ENCODE measurements around the gene ZNF428. TPM values are rescaled to one million over a fixed set of nuclear protein-coding genes. Genes with fewer than 3 reads are reported as not detected.
A peak's percentile ranks its signal among the peaks of the same experiment; 100 is the strongest.
"Not testable (repeated sequence)": the region's sequence is repeated elsewhere in the genome, so short reads cannot be mapped to it uniquely, and the experiment has no call there.

Gene ZNF428
- total RNA-seq, 1 donor from 2014 or later = 29.6 TPM

DNA sequence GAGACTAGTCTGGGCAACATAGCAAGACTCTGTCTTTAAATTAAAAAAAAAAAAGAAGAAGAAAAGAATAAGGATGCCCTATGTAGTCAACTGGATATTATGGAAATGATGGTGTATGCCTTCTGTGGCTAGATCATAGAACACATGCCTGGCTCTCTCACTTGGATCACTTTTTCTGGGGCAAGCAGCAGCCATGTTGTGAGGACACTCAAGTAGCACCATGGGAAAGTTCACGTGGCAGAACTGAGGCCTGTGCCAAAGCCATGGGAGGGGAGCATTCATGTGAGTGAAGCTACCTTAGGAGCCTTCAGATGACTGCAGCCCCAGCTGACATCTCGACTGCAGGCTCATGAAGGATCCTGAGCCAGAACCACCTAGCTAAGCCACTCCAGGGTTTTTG is 38.6 kb upstream of the ZNF428 start:
- TF ChIP-seq, protein P1, sequence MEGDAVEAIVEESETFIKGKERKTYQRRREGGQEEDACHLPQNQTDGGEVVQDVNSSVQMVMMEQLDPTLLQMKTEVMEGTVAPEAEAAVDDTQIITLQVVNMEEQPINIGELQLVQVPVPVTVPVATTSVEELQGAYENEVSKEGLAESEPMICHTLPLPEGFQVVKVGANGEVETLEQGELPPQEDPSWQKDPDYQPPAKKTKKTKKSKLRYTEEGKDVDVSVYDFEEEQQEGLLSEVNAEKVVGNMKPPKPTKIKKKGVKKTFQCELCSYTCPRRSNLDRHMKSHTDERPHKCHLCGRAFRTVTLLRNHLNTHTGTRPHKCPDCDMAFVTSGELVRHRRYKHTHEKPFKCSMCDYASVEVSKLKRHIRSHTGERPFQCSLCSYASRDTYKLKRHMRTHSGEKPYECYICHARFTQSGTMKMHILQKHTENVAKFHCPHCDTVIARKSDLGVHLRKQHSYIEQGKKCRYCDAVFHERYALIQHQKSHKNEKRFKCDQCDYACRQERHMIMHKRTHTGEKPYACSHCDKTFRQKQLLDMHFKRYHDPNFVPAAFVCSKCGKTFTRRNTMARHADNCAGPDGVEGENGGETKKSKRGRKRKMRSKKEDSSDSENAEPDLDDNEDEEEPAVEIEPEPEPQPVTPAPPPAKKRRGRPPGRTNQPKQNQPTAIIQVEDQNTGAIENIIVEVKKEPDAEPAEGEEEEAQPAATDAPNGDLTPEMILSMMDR (IDR thresholded peaks at IDR 0.05) = no peak
- Histone ChIP-seq H3K4me3 (no peak overlapping the region), H3K9me3 (peaks cover 4% of the 10 kb centered on the region), H3K36me3 (peaks cover 92% of the 10 kb centered on the region), H3K27me3 (ENCODE audit: low read depth) (no peaks in the 10 kb centered on the region), H3K4me1 (no peaks in the 10 kb centered on the region), H3K27ac (no peak overlapping the region)
- intact Hi-C loops (cut with DNase I) = no loop called here
- no peak for DNase-seq
- no peak for ATAC-seq

DNA sequence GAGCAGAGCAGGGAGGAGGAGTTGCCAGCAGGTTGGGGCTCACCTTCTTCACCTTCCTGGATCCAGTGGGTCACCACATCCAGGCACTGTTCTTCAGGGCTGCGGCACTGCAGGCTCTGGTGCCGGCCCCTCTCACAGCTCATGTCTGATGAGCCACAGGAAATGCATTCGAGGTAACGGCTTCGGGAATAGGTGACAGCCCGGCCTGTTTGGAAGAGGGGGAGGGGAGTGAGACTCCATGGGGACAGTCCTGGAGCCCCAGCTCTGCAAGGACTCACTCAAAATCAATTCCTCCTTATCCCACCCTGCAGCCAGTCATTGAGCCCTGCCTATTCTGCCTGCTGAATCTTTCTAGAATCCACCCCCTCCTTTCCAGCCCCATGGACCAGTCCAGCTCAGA is 37.0 kb upstream of the ZNF428 start:
- ATAC-seq = no peak
- no peaks in the 10 kb centered on the region for H3K27me3 ChIP-seq (ENCODE audit: low read depth)
- DNase-seq = no peak
- TF ChIP-seq, protein P1 (IDR thresholded peaks at IDR 0.05) = no peak
- H3K9me3 ChIP-seq = peaks cover 4% of the 10 kb centered on the region
- peaks cover 5% of the 10 kb centered on the region for H3K4me1 ChIP-seq
- H3K36me3 ChIP-seq = peaks cover 96% of the 10 kb centered on the region
- no peak overlapping the region for H3K4me3 ChIP-seq
- intact Hi-C loops (cut with DNase I) = no loop called here
- H3K27ac ChIP-seq = no peak overlapping the region

DNA sequence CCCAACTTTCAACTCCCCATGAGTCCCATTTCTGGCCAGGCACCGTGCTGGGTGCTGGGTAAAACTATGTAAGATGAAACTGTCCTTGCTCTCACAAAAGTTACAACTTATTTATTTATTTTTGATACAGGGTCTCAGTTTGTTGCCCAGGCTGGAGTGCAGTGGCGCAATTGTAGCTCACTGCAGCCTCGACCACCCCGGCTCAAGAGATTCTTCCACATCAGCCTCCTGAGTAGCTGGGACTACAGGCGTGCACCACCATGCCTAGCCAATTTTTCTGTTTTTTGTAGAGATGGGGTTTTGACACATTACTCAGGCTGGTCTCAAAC is 33.1 kb upstream of the ZNF428 start:
- ATAC-seq (no peak), DNase-seq (no peak)
- intact Hi-C loops (cut with DNase I) = no loop called here
- no peaks in the 10 kb centered on the region for H3K27me3 ChIP-seq (ENCODE audit: low read depth)
- H3K36me3 ChIP-seq = peaks cover 99% of the 10 kb centered on the region
- H3K9me3 ChIP-seq = no peaks in the 10 kb centered on the region
- TF ChIP-seq, protein P1 (IDR thresholded peaks at IDR 0.05) = no peak
- H3K4me1 ChIP-seq = peaks cover 5% of the 10 kb centered on the region
- H3K4me3 ChIP-seq = no peak overlapping the region
- H3K27ac ChIP-seq = no peak overlapping the region

DNA sequence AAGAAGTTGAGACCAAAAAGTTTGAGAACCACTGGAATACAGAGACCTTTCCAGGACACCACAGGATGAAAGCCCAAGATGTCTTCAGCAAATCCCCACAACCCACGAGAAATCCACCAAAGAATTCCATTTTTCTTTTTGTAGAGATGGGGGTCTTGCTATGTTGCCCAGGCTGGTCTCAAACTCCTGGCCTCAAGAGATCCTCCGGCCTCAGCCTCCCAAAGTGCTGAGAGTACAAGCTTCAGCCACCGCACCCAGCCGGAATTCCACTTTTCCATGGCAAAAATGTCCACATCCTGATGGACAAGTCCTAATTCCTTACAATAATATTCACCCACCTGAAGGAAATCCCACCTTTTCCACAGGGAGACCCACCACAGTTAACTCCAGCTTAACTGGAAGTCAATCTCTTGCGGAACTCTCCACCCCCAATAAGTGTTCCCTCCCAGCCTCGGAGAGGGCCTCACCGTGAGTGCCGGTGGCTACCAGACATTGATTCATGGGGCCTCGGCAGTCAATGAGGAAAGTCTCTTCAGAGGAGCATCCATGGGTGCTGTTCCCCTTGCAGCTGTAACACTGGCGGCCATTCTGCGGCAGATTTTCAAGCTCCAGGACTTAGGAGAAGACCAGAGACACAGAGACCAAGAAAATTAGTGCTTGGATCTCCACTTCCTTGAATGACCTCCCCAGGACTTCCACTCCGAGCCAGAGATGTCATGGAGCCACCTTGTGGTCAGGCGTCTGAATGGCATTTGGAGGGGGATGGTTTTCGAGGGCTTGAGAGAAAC is 32.5 kb upstream of the ZNF428 start:
- H3K27me3 ChIP-seq (ENCODE audit: low read depth) = no peaks in the 10 kb centered on the region
- H3K4me3 ChIP-seq = no peak overlapping the region
- H3K9me3 ChIP-seq = no peaks in the 10 kb centered on the region
- intact Hi-C loops (cut with DNase I) = no loop called here
- peaks cover 99% of the 10 kb centered on the region for H3K36me3 ChIP-seq
- H3K4me1 ChIP-seq = peaks cover 5% of the 10 kb centered on the region
- H3K27ac ChIP-seq = no peak overlapping the region
- TF ChIP-seq, protein P1 (IDR thresholded peaks at IDR 0.05) = peak; percentile 76
- DNase-seq (no peak), ATAC-seq (peak; percentile 72 to 78)

DNA sequence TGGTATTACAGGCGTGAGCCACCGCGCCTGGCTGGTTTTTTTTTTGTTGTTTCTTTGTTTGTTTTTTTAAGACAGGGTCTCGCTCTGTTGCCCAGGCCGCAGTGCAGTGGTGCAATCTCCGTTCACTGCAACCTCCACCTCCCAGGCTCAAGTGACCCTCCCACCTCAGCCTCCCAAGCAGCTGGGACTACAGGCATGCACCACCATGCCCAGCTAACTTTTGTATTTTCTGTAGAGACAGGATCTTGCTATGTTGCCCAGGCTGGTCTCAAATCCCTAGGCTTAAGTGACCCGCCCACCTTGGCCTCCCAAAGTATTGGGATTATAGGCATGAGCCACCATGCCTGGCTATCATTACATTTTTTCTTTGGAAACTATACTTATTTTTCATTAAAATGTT is 30.8 kb upstream of the ZNF428 start:
- peaks cover 88% of the 10 kb centered on the region for H3K36me3 ChIP-seq
- ATAC-seq; H3K27ac ChIP-seq; H3K27me3 ChIP-seq (ENCODE audit: low read depth); DNase-seq; H3K9me3 ChIP-seq; intact Hi-C loops (cut with DNase I); H3K4me3 ChIP-seq; H3K4me1 ChIP-seq: not testable (repeated sequence)

DNA sequence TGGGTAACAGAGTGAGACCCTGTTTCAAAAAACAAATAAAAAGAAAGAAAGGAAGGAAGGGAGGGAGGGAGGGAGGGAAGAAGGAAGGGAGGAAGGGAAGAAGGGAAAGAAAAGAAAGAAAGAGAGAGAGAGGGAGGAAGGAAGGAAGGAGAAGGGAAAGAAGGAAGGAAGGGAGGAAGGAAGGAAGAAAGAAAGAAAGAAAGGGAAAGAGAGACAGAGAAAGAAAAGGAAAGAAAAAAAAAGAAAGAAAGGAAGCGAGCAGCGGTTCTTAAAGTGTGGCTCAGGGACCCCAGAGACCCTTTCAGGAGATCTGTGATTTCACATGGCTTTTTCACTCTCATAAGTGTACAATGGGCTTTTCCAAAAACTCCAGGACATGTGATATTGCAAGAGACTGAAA is 30.1 kb upstream of the ZNF428 start:
- peaks cover 5% of the 10 kb centered on the region for H3K4me1 ChIP-seq
- H3K9me3 ChIP-seq = no peaks in the 10 kb centered on the region
- peaks cover 81% of the 10 kb centered on the region for H3K36me3 ChIP-seq
- ATAC-seq (no peak), DNase-seq (no peak)
- H3K27ac ChIP-seq = no peak overlapping the region
- TF ChIP-seq, protein P1 (IDR thresholded peaks at IDR 0.05) = no peak
- no peak overlapping the region for H3K4me3 ChIP-seq
- intact Hi-C loops (cut with DNase I) = no loop called here
- no peaks in the 10 kb centered on the region for H3K27me3 ChIP-seq (ENCODE audit: low read depth)
